Measurements from ENCODE around the gene ICAM1.

ICAM1 gene

DNA sequence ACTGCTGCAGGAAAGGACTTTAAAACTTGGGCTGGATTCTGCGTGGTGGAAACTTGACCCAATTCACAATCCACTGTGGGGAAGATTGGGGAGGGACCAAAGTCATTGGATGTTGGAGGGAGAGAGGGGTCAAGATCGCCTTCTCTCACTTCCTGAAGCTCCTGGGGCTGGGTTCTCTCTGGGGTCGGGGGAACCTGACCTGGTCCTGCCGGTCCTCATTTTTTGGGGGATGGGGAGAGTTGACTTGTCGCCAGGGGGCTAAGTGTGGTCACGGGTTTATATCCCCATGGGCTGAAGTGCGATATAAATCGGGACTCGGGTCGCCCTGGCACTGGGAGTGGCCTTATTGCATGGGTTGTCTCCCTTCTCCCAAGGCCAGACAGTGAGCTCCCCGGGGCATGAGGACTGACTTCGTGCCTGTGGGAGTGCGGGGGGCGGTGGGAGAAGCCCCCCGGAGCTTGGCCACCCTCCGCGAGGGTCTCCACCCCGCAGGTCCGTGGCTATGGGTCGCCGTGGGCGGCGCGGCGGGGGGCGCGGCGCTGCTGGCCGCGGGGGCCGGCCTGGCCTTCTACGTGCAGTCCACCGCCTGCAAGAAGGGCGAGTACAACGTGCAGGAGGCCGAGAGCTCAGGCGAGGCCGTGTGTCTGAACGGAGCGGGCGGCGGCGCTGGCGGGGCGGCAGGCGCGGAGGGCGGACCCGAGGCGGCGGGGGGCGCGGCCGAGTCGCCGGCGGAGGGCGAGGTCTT, 25.1 kb downstream of the ICAM1 start:
- no peak for DNase-seq (ENCODE audit: low read depth)

DNA sequence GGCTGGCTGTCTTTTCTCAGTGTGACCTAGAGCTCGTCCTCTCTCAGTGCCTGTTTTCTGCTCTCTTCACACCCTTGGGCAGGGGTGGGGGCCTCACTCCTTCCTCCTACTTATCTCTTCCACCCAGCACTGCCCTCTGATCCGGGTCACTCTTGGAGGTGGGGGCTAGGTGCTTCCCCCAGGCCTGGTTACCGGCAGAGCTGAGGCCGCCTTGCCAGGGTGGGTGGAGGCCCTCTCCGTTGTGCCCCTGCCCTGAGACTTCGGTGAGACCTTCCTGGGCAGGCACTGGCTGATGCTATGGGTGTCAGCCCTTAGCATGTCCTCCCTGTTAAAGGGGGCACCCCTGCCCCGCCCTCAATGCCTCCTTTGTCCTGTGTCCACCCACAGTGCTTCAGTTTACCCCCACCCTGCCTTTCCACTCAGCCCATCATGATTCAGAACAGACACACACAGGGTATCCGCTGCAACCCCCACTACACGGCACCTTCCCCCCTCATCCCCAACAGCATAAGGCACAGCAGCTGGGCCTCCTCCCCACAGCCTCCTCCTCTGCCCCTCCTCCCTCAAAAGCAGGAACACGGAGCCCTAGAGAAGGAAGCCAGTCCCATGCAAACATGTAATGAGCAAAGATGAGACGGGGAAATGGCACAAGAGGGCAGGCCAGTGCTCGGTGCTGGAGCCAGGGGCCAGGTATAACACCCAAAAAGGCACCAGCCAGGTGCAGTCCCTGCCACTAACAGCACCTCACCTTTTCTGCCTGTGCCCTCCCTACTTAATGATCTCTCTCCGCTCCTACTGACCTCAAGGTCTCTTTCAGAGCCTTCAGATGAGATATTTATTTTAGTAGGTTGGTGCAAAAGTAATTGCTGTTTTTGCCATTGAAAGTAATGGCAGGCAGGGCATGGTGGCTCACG, 28.9 kb downstream of the ICAM1 start:
- no peak for DNase-seq (ENCODE audit: low read depth)
- TF ChIP-seq, protein P1, sequence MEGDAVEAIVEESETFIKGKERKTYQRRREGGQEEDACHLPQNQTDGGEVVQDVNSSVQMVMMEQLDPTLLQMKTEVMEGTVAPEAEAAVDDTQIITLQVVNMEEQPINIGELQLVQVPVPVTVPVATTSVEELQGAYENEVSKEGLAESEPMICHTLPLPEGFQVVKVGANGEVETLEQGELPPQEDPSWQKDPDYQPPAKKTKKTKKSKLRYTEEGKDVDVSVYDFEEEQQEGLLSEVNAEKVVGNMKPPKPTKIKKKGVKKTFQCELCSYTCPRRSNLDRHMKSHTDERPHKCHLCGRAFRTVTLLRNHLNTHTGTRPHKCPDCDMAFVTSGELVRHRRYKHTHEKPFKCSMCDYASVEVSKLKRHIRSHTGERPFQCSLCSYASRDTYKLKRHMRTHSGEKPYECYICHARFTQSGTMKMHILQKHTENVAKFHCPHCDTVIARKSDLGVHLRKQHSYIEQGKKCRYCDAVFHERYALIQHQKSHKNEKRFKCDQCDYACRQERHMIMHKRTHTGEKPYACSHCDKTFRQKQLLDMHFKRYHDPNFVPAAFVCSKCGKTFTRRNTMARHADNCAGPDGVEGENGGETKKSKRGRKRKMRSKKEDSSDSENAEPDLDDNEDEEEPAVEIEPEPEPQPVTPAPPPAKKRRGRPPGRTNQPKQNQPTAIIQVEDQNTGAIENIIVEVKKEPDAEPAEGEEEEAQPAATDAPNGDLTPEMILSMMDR (conservative IDR thresholded peaks at IDR 0.05; ENCODE audit: low read depth, low read length): no peak
- H3K4me3 ChIP-seq (ENCODE audit: low read depth, low read length): no peak overlapping the region

More for the DNA sequence above, 25.1 kb downstream of the ICAM1 start:
- peak overlapping the region; percentile 36 for H3K4me3 ChIP-seq (ENCODE audit: low read depth, low read length)
- TF ChIP-seq, protein P1 (conservative IDR thresholded peaks at IDR 0.05; ENCODE audit: low read depth, low read length): no peak

DNA sequence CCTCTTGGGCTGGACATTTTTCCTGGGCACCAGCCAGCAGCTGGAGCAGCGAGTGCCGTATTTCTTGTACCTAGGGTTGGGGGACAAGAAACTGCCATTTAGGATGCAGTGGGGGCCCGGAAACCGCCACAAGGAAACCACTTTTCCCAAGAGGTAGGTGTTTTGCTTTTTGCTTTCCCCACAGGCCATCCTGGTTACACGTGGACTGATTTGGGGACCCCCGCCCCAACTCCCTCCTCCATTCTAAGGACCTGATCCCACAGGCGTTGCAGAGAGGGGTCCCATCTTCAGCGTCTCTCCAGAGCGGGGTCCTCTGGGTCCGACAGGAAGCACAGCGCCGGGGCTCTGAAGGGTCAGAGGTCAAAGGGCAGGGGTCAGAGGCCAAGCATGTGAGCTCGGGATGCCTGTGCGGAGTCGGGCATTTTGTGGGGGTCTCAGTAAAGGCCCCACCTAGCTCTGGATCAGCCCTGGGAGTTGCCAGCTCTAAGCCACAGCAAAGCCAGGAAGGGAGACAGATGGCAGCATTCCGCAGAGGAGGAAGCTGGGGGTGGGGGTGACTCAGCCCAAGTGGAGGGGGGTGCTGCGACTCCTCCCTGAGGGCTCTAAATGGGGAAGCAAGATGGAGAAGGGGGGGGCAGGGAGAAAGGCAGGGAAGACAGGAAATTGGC, 34.4 kb downstream of the ICAM1 start:
- no peak overlapping the region for H3K4me3 ChIP-seq (ENCODE audit: low read depth, low read length)
- DNase-seq (ENCODE audit: low read depth): no peak
- TF ChIP-seq, protein P1 (conservative IDR thresholded peaks at IDR 0.05; ENCODE audit: low read depth, low read length): no peak

DNA sequence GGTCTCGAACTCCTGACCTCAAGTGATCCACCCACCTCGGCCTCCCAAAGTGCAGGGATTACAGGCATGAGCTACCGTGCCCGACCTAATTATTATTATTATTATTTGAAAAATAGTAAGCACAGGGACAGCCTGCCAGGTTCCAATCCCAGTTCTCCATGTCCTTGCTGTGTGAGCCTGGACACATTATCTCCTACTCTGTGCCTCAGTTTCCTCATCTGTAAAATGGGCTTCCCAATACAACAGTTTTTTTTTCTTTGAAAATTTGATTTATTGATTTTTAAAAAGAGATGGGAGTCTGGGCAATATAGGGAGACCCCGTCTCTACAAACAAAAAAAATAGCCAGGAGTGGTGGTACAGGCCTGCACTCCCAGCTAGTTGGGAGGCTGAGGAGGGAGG, 35.4 kb downstream of the ICAM1 start:
- TF ChIP-seq, protein P1 (conservative IDR thresholded peaks at IDR 0.05; ENCODE audit: low read depth, low read length): no peak
- no peak for DNase-seq (ENCODE audit: low read depth)
- no peak overlapping the region for H3K4me3 ChIP-seq (ENCODE audit: low read depth, low read length)

DNA sequence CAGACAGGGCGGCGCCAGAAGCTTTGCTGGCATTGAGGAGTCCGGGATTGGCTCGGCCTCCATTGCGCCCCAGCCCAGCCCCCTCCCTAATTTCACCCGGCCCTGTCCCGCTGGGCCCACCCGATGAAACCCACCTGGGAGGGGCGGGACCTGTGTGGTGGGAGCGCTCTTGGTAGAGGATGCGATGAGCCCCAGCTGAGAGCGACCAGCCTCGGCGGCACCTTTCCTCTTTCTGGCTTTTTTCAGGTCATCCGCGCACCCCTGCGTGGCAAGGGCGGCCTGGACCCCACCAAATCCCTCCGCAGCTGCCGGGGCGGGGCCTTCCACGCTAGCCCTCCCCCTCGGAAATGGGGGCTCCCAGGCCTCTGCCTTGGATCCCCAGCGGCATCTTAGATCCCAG, 38.5 kb downstream of the ICAM1 start, which contains the start of gene ZGLP1:
TSS of gene ZGLP1 (minus strand) at position 393 of the 400 bp plus-strand sequence.
- DNase-seq (ENCODE audit: low read depth): no peak
- TF ChIP-seq, protein P1 (conservative IDR thresholded peaks at IDR 0.05; ENCODE audit: low read depth, low read length): no peak
- no peak within 1 kb of the TSS for H3K4me3 ChIP-seq (ENCODE audit: low read depth, low read length)

DNA sequence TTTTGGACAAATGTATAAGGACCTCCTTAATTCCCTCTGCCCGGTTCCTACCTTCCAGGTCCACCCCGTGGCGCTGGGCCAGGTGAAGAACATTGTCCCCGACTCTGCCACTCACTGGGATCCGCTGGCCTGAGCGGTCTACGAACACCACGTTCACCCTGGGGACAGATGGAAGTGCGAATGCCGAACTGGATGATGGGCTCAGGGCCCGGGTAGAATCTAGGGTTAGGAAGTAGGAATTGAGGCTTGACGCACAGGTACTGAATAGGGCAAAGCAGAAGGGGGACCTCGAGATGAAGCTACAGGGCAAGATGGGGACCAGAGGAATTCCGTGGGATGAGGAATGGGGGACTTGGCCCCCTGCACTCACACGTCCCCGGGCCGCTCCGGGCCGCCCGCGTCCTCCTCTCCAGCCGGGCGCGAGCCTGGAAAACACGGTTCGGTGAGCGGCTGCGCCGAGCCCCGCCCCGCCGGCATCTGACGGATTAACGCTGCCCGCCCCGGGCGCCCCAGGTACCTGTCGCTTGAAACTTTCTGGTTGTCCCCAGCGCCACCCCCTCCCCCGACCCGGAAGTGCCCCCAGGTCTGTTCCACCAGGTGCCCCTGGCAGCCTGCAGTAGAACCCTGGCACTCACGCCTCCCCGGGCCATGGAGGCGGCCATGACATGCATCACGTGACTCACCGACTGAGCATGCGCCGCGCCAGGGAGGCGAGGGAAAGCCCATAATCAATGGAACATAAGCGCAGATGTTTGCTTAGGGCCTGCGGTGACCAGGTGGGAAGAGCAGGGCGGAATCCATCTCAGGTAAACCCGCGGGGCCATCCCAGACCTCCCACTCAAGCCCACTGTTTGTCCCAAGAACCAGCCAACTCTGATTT, 44.7 kb downstream of the ICAM1 start, which contains the start of gene FDX2:
TSS of gene FDX2 (minus strand) at position 681 of the 880 bp plus-strand sequence. CDS start at position 662, 19 bp downstream.
- peak; percentile 80 for DNase-seq (ENCODE audit: low read depth)
- TF ChIP-seq, protein P1 (conservative IDR thresholded peaks at IDR 0.05; ENCODE audit: low read depth, low read length): no peak
- peak within 1 kb of the TSS; percentile 86 for H3K4me3 ChIP-seq (ENCODE audit: low read depth, low read length)
